BE2C (cell line): ENCODE results near the gene ZFYVE28.

Experiments used
- DNase-seq: peaks from one replicate; pipeline ENCODE4 v3.0.0-alpha.2; 2020
- H3K27me3 ChIP-seq: fragments of 250-450 bp; sonication (Bioruptor Pico); 2 replicates; pipeline ENCODE4 v1.5.1; 2020; ENCODE audit warnings: mild to moderate bottlenecking
- H3K36me3 ChIP-seq: fragments of 250-450 bp; sonication (Bioruptor Pico); 2 replicates; pipeline ENCODE4 v1.5.1; 2020; ENCODE audit warnings: mild to moderate bottlenecking
- H3K4me1 ChIP-seq: fragments of 250-450 bp; sonication (Bioruptor Pico); 2 replicates; pipeline ENCODE4 v1.5.1; 2020
- H3K4me3 ChIP-seq: 2 replicates; pipeline ENCODE4 v1.5.1; 2011; ENCODE audit warnings: low read depth, low read length
- H3K9me3 ChIP-seq: fragments of 250-450 bp; sonication (Bioruptor Pico); 2 replicates; pipeline ENCODE4 v1.5.1; 2020
- CTCF ChIP-seq: IDR thresholded peaks from 2 replicates; pipeline ENCODE4 v1.5.1; 2012; ENCODE audit warnings: mild to moderate bottlenecking, low read depth, low read length

Gene ZFYVE28

GRCh38 chr4:2396781-2397368, 21.6 kb downstream of the ZFYVE28 start:
- Histone ChIP-seq H3K27me3 (no peaks in the 10 kb centered on the region), H3K4me3 (no peak overlapping the region), H3K4me1 (0 out of 2 replicates have a peak, but pooled peaks cover 3% of the 10 kb centered on the region), H3K36me3 (no peaks in the 10 kb centered on the region), H3K9me3 (no peaks in the 10 kb centered on the region)
- no peak for TF ChIP-seq CTCF
- DNase-seq: no peak

- Histone ChIP-seq H3K27me3 (no peaks in the 10 kb centered on the region), H3K36me3 (no peaks in the 10 kb centered on the region), H3K9me3 (no peaks in the 10 kb centered on the region), H3K4me3 (no peak overlapping the region), H3K4me1 (no peaks in the 10 kb centered on the region)
- TF ChIP-seq CTCF: no peak
- DNase-seq: no peak
Observed at GRCh38 chr4:2395584-2395983, 22.9 kb downstream of the ZFYVE28 start.

GRCh38 chr4:2395038-2395437, 23.4 kb downstream of the ZFYVE28 start:
- no peak overlapping the region for H3K4me3 ChIP-seq
- no peaks in the 10 kb centered on the region for H3K4me1 ChIP-seq
- DNase-seq: no peak
- H3K9me3 ChIP-seq: no peaks in the 10 kb centered on the region
- no peaks in the 10 kb centered on the region for H3K27me3 ChIP-seq
- no peaks in the 10 kb centered on the region for H3K36me3 ChIP-seq
- no peak for TF ChIP-seq CTCF

GRCh38 chr4:2394528-2394927, 23.9 kb downstream of the ZFYVE28 start:
- Histone ChIP-seq H3K4me1 (no peaks in the 10 kb centered on the region), H3K36me3 (no peaks in the 10 kb centered on the region), H3K27me3 (no peaks in the 10 kb centered on the region), H3K4me3 (no peak overlapping the region), H3K9me3 (no peaks in the 10 kb centered on the region)
- no peak for DNase-seq
- no peak for TF ChIP-seq CTCF

GRCh38 chr4:2393353-2394270, 24.8 kb downstream of the ZFYVE28 start:
- TF ChIP-seq CTCF: no peak
- H3K9me3 ChIP-seq: no peaks in the 10 kb centered on the region
- H3K4me3 ChIP-seq: no peak overlapping the region
- DNase-seq: no peak
- no peaks in the 10 kb centered on the region for H3K4me1 ChIP-seq
- H3K27me3 ChIP-seq: no peaks in the 10 kb centered on the region
- H3K36me3 ChIP-seq: no peaks in the 10 kb centered on the region
